Measurements from ENCODE around the gene PRAF2. TPM values are rescaled to one million over a fixed set of nuclear protein-coding genes. Genes with fewer than 3 reads are reported as not detected.

The PRAF2 gene
- total and polyA plus RNA-seq, 9 of the 15 experiments (the other 6 are each of a cell fraction or from before 2014, with no cell fraction given), result 0.24 to 5.7 (median 2.0) TPM

GRCh38 chrX:49043220-49043986 lies 30.4 kb downstream of the PRAF2 start, which contains the start of gene TFE3 (continued):
- TF ChIP-seq FOXA3 (CRISPR knock-in tag; conservative IDR thresholded peaks at IDR 0.05 in 1 of 2, IDR thresholded peaks at IDR 0.05 in 1 of 2), result no peak
- 0 out of 4 replicates have a peak, but pooled peaks of 1 of the 2 experiments have one; percentile 26 for TF ChIP-seq TBL1XR1 (IDR thresholded peaks at IDR 0.05; ENCODE audit: low read length in 2 of 2)
- no peak for TF ChIP-seq SIRT6 (IDR thresholded peaks at IDR 0.05; ENCODE audit: low read depth, low read length)
- no peak for TF ChIP-seq RERE (CRISPR knock-in tag; IDR thresholded peaks at IDR 0.05; ENCODE audit: borderline replicate concordance)
- TF ChIP-seq MTF1 (CRISPR knock-in tag; IDR thresholded peaks at IDR 0.05; ENCODE audit: borderline replicate concordance), result no peak
- no peak for TF ChIP-seq ZNF133 (CRISPR knock-in tag; IDR thresholded peaks at IDR 0.05)
- TF ChIP-seq CLOCK (CRISPR knock-in tag; IDR thresholded peaks at IDR 0.05; ENCODE audit: borderline replicate concordance), result no peak
- TF ChIP-seq ZNF280B (CRISPR knock-in tag; IDR thresholded peaks at IDR 0.05), result no peak
- no peak for TF ChIP-seq ELK3 (CRISPR knock-in tag; IDR thresholded peaks at IDR 0.05)
- no peak for TF ChIP-seq NR2F6 (CRISPR knock-in tag; IDR thresholded peaks at IDR 0.05)
- TF ChIP-seq NFIX (CRISPR knock-in tag; IDR thresholded peaks at IDR 0.05; ENCODE audit: low read depth), result no peak
- no peak for TF ChIP-seq IFI16 (CRISPR knock-in tag; IDR thresholded peaks at IDR 0.05)
- no peak; the same call in 1 of the 2 replicates for TF ChIP-seq L3MBTL2 (IDR thresholded peaks at IDR 0.05)
- no peak for TF ChIP-seq NR1H2 (CRISPR knock-in tag; IDR thresholded peaks at IDR 0.05)
- no peak for TF ChIP-seq ZNF75A (CRISPR knock-in tag; IDR thresholded peaks at IDR 0.05)
- TF ChIP-seq RFX7 (CRISPR knock-in tag; IDR thresholded peaks at IDR 0.05), result no peak
- peak; percentile 96 for TF ChIP-seq FOSL1 (tag; conservative IDR thresholded peaks at IDR 0.05)
